ENCODE measurements around the gene FRMD4A. TPM values are rescaled to one million over a fixed set of nuclear protein-coding genes. Genes with fewer than 3 reads are reported as not detected.

FRMD4A gene
- total RNA-seq, 2 donors from 2014 or later: 18.9 to 46.1 TPM

GRCh38 chr10:14180911-14181566 lies 149.7 kb downstream of the FRMD4A start:
- WGBS, 2 donors: 59 to 64% methylated on average over 13 of the region's 13 CpGs
- Histone ChIP-seq H3K9me3 (no peaks in the 10 kb centered on the region), H3K27me3 (no peaks in the 10 kb centered on the region), H3K27ac (no peak overlapping the region), H3K4me3 (no peak overlapping the region), H3K4me1 (peaks cover 19% of the 10 kb centered on the region), H3K36me3 (replicated peaks in 1 of 2; ENCODE audit: insufficient read depth in 1 of 2, low read depth in 2 of 2) (no peaks in the 10 kb centered on the region)
- intact Hi-C loops (cut with DNase I): no loop called here
- TF ChIP-seq POLR2A (IDR thresholded peaks at IDR 0.05): no peak
- no peak for TF ChIP-seq CTCF (IDR thresholded peaks at IDR 0.05)
- DNase-seq (no peak), ATAC-seq (no peak)

DNA sequence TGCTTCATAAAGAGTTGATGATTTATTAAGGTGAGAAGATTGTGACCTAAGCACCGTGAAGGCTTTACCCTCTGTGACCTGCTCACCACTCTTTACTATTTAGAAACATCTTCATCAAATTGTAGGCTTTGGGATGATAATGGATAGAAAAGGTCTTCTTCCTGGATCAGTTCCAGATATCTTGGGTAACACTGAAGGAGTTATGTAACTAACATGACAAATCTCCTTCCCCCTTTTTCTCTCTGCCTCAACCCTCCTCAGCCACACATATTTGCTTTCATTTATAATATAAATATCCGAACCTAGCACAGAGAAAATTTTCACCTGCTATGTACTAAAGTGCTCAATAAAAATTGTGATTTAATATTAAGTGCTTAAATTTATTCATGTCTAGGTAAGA lies 151.5 kb downstream of the FRMD4A start:
- TF ChIP-seq CTCF (IDR thresholded peaks at IDR 0.05): no peak
- no peak for TF ChIP-seq POLR2A (IDR thresholded peaks at IDR 0.05)
- WGBS, 2 donors: 38 to 40% methylated on average over 2 of the region's 2 CpGs
- ATAC-seq (no peak), DNase-seq (no peak)
- peaks cover 24% of the 10 kb centered on the region for H3K4me1 ChIP-seq
- no peaks in the 10 kb centered on the region for H3K36me3 ChIP-seq (replicated peaks in 1 of 2; ENCODE audit: insufficient read depth in 1 of 2, low read depth in 2 of 2)
- H3K9me3 ChIP-seq: no peaks in the 10 kb centered on the region
- no peaks in the 10 kb centered on the region for H3K27me3 ChIP-seq
- no peak overlapping the region for H3K4me3 ChIP-seq
- intact Hi-C loops (cut with DNase I): no loop called here
- H3K27ac ChIP-seq: no peak overlapping the region

DNA sequence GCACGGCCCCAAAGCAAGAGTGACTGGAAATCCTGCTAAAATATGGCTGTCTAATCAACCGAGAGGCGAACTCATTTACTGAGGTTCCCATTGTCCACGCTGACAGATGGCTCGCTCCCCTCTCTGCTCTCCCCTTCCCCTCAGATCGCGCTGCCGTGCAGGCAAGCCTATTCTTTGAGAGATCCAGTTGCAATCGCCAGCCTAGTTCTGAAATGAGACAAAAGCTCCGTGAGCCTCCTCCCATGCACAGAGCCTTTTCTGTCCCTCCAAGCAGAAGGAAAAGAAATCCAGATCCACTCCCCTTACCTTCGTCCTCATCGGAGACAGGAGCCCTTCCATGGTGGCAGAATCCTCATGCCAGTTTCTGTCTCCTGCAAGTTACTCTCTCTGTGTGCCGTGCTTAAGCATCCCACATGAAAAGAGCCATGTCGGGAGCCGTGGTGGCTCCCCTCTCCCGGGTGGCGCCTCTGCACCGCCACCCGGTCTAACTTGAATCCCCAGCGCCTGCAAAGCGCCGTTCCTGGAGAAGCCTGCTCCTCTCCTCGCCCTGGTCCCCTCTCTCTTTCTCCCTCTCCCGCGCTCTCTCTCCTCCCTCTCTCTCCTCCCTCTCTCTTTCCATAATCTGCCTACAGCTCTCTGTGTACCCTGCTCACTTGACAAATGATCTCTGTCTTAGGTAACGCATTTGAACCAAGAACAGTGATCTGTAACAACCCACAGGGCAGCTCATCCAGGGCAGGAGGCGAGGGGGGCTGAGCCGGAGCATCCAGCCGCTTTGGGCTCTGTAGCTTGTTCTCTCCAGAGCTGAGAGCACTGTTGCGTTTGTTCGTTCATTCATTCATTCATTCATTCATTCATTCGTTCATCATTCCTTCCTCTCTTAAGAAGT lies 156.8 kb downstream of the FRMD4A start:
- Histone ChIP-seq H3K27me3 (no peaks in the 10 kb centered on the region), H3K4me1 (peaks cover 27% of the 10 kb centered on the region), H3K36me3 (replicated peaks in 1 of 2; ENCODE audit: insufficient read depth in 1 of 2, low read depth in 2 of 2) (no peaks in the 10 kb centered on the region), H3K4me3 (peak overlapping the region; percentile 1 to 38), H3K27ac (peak overlapping the region in 3 of 4 donors; percentile 19 to 45 (median 26)), H3K9me3 (no peaks in the 10 kb centered on the region)
- ATAC-seq: peak; percentile 54
- intact Hi-C loops (cut with DNase I): no loop called here
- 1% methylated on average over 32 of the region's 32 CpGs for WGBS, 2 donors
- peak in 2 of 4 donors; percentile 18 to 33 for DNase-seq
- TF ChIP-seq CTCF (IDR thresholded peaks at IDR 0.05) (no peak), POLR2A (IDR thresholded peaks at IDR 0.05) (peak in 1 of 3 donors; percentile 16)

- Histone ChIP-seq H3K4me1 (peaks cover 23% of the 10 kb centered on the region), H3K9me3 (no peaks in the 10 kb centered on the region), H3K4me3 (peak overlapping the region in 1 of 2 donors; percentile 38), H3K36me3 (replicated peaks in 1 of 2; ENCODE audit: insufficient read depth in 1 of 2, low read depth in 2 of 2) (no peaks in the 10 kb centered on the region), H3K27me3 (no peaks in the 10 kb centered on the region), H3K27ac (peak overlapping the region in 3 of 4 donors; percentile 19 to 45 (median 26))
- DNase-seq (peak in 1 of 4 donors; percentile 28), ATAC-seq (peak; percentile 47)
- TF ChIP-seq POLR2A (IDR thresholded peaks at IDR 0.05) (no peak), CTCF (IDR thresholded peaks at IDR 0.05) (no peak)
- WGBS, 2 donors: 1 to 4% methylated on average over 6 of the region's 6 CpGs
- intact Hi-C loops (cut with DNase I): no loop called here
These were observed 157.4 kb downstream of the FRMD4A start for GRCh38 chr10:14173391-14173705.
